IPS-15b (cell line): ENCODE results near the gene SDK1.

Source experiments
- H3K27me3 ChIP-seq: one replicate; pipeline ENCODE4 v1.6.1; 2013; ENCODE audit warnings: low read length; ENCODE audit not compliant: control insufficient read depth, insufficient read depth
- H3K36me3 ChIP-seq: one replicate; pipeline ENCODE4 v1.6.1; 2013; ENCODE audit warnings: low read length; ENCODE audit not compliant: control insufficient read depth, insufficient read depth
- H3K4me1 ChIP-seq: one replicate; pipeline ENCODE4 v1.6.1; 2013; ENCODE audit warnings: mild to moderate bottlenecking, low read length; ENCODE audit not compliant: control insufficient read depth, insufficient read depth
- H3K4me3 ChIP-seq: one replicate; pipeline ENCODE4 v1.5.1; 2013; ENCODE audit warnings: low read depth, low read length
- H3K9ac ChIP-seq: one replicate; pipeline ENCODE4 v1.6.1; 2013; ENCODE audit warnings: low read depth, mild to moderate bottlenecking, low read length
- H3K9me3 ChIP-seq: one replicate; pipeline ENCODE4 v1.6.1; 2013; ENCODE audit warnings: mild to moderate bottlenecking, low read length; ENCODE audit not compliant: control insufficient read depth, insufficient read depth

SDK1 gene

DNA sequence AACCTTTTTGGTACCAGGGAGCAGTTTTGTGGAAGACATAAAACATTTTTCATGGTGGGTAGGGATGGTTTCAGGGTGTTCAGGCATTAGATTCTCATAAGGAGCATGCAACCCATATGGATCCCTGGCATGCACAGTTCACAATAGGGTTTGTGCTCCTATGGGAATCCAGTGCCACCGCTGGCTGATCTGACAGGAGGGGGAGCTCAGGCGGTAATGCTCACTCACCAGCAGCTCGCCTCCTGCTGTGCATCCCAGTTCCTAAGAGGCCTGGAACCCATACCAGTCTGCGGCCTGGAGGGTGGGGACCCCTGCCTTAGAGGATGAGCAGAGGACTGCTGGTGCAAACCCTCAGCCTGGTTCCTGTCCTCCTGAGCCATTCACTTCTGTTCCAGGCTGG lies 561.7 kb downstream of the SDK1 start:
- H3K36me3 ChIP-seq, result no peaks in the 10 kb centered on the region
- H3K4me1 ChIP-seq, result peaks cover 13% of the 10 kb centered on the region
- no peak overlapping the region for H3K4me3 ChIP-seq
- H3K27me3 ChIP-seq, result no peaks in the 10 kb centered on the region
- H3K9me3 ChIP-seq, result no peaks in the 10 kb centered on the region
- H3K9ac ChIP-seq, result no peak overlapping the region

DNA sequence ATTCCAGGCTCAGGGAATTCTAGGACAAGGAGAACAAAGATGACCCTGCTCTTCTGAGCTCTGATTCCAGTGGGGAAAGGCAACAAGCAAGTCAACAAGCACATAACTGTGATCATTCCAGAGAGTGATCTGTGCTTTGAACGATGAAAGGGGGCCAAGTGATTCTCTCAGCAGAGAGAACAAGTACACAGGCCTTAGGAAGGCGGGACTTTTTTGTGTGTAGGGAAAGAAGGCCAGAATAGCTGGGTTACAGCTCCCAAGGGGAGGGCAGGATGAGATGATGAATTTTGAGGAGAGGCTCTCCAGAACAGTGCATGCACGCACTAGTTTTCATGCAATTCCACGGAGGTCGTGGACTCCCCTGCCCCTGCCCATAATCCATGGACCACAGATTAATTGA lies 565.2 kb downstream of the SDK1 start:
- H3K36me3 ChIP-seq, result no peaks in the 10 kb centered on the region
- no peak overlapping the region for H3K9ac ChIP-seq
- no peaks in the 10 kb centered on the region for H3K9me3 ChIP-seq
- no peak overlapping the region for H3K4me3 ChIP-seq
- peaks cover 12% of the 10 kb centered on the region for H3K4me1 ChIP-seq
- no peaks in the 10 kb centered on the region for H3K27me3 ChIP-seq

DNA sequence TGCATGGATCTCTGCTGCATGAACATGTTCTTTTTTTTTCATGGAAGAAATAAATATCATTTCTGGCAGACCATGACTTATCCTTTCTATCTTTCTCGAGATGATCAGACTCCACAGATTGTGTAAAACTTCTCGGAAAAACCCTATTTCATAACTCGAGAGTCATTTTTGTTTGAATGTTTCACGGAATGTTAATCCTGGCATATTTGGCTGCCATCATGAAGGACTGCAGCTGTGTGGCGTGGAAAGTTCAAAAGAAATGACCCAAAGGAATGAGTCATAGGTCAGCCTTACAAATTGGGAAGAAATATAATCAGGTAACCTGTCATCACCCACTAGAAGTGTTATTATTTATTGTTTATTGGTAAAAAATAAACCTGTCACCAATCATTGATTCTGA lies 566.8 kb downstream of the SDK1 start:
- H3K4me3 ChIP-seq, result no peak overlapping the region
- H3K27me3 ChIP-seq, result no peaks in the 10 kb centered on the region
- no peaks in the 10 kb centered on the region for H3K36me3 ChIP-seq
- peaks cover 2% of the 10 kb centered on the region for H3K4me1 ChIP-seq
- no peak overlapping the region for H3K9ac ChIP-seq
- H3K9me3 ChIP-seq, result peaks cover 5% of the 10 kb centered on the region

DNA sequence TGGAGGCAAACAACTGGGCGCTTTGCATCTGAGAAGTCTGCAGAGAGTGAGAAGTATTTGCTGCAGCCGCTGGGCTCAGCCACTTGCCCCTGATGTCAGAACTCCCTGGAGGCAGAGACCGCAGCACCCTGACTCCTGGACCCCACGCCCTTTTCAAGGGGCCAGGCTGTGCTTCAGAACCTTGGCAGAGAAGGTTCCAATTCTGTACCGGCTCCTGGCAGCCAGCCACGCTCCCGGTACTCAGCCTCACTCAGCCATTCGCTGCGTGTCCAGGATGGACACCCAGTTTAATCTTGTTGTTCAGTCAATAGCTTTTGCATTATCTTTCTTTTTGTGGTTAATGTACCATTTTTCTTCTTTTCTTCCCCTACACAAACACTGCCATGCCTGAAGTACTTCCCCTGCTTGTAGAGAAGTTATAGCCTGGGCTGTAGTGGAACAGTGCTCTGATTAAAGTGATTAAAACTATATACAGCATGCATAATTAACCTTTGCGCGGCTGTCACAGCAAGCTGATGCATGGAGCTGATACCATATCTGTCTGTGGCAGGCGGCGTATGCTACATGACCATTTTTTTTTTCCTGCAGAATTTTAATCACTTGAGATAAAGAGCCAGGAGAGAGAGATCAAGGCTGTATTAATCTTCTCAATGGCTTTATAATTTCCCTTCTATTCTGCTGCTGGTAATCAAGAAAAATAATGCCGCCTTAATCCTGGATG lies 578.5 kb downstream of the SDK1 start:
- Histone ChIP-seq H3K9me3 (no peaks in the 10 kb centered on the region), H3K27me3 (no peaks in the 10 kb centered on the region), H3K4me1 (no peaks in the 10 kb centered on the region), H3K9ac (no peak overlapping the region), H3K4me3 (no peak overlapping the region), H3K36me3 (no peaks in the 10 kb centered on the region)

DNA sequence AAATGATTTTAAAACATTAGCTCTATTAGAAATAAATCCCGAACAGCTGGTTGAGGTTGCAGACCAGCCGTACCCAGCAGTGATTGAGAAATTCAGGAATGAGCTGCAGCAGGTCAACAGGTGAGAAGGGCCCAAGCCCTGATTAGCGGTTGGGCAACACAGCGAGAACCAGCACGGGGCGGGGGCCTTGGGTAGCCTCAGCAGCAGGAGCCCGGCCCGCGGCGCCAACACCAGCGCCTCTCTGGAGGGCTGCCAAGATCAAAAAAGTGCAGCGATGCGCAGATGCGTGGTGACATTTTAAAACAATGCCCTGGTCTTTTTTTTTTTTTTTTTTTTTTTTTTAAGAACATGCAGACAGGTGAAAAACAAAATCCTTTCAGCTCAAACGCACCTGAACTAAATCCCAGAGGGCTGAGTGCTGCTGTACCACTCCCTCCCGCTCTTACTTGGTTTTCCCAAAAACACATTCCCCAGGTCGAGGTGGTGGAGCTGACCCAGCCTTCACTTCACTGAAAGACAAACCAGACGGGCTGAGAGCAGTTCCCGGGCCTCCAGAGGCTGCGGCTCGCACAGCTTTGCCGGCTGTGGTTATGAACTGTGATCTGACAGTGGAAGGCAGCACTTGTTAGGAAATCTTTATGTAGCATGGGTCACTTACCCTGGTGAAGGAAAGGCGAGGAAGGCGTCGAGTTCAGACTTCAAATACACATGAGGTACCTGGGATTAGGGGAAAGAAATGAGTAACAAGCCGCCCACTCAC lies 579.4 kb downstream of the SDK1 start:
- no peak overlapping the region for H3K4me3 ChIP-seq
- no peak overlapping the region for H3K9ac ChIP-seq
- H3K9me3 ChIP-seq, result no peaks in the 10 kb centered on the region
- H3K4me1 ChIP-seq, result no peaks in the 10 kb centered on the region
- no peaks in the 10 kb centered on the region for H3K27me3 ChIP-seq
- no peaks in the 10 kb centered on the region for H3K36me3 ChIP-seq

DNA sequence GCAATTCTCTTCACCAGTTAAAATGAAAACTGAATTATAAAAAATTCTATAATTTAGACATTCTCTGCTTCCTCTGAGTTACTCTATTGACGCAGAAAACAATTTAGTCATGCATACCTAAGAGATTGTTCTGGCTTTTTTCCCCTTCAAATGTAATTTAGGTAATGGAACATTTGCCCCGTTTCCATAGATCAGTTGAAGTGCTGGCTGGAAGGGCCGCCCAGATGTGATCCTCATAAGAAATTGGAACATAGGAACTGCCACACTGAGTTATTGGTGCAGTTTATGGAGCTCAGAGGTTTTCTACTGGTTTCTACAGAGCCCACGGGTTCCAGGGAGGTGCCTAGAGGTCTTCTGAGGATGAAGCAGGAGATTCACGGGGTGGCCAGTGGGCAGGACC lies 581.7 kb downstream of the SDK1 start:
- Histone ChIP-seq H3K4me1 (no peaks in the 10 kb centered on the region), H3K27me3 (no peaks in the 10 kb centered on the region), H3K9ac (no peak overlapping the region), H3K4me3 (no peak overlapping the region), H3K9me3 (no peaks in the 10 kb centered on the region), H3K36me3 (no peaks in the 10 kb centered on the region)

DNA sequence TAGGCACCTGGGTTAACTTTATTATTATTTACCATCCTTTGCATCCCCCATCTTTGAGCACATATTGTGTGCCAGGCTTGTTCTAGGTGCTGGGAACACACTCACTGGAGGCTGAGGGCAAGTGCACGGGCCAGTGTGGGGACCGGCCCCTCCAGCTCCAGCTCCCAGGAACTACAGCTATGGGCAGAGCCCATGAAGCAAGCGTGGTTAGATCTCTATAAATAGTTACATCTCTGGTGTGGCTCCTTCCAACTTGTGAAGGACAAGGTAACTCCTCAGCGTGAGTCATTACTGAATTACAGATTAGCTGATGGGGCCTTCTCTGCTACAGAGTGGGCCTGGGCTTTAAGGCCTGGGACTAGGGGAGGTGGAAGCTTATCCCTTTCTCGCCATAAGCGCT lies 583.5 kb downstream of the SDK1 start:
- Histone ChIP-seq H3K36me3 (no peaks in the 10 kb centered on the region), H3K4me1 (no peaks in the 10 kb centered on the region), H3K4me3 (no peak overlapping the region), H3K9me3 (no peaks in the 10 kb centered on the region), H3K9ac (no peak overlapping the region), H3K27me3 (no peaks in the 10 kb centered on the region)

DNA sequence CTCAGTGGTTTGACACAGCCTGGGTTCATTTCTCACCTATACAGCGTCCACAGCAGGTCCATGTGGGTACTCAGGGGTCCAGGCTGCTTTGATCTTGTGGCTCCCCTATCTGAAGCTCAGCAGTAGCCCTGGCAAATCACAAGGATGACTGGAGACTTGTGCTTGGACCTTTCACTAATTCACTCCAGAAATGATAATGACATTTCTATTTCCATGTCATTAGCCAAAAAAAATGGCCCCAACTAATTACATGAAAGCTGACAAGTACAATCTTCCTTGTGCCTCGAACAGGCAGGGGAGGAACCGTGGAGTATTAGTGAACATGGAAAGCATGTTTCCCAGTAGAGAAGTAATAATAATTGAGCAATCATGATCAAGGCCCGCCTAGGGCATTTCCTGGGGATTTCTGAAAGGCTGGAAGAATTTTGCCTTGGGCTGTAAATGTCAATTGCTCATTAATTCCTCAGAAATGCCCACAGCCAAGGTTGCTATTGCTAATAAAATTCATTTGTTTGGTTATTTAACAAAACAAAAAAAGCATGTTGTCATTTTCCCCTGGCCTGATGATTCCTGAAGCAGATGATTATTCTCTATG lies 586.1 kb downstream of the SDK1 start:
- no peaks in the 10 kb centered on the region for H3K9me3 ChIP-seq
- no peaks in the 10 kb centered on the region for H3K27me3 ChIP-seq
- no peak overlapping the region for H3K9ac ChIP-seq
- no peaks in the 10 kb centered on the region for H3K4me1 ChIP-seq
- no peak overlapping the region for H3K4me3 ChIP-seq
- no peaks in the 10 kb centered on the region for H3K36me3 ChIP-seq

DNA sequence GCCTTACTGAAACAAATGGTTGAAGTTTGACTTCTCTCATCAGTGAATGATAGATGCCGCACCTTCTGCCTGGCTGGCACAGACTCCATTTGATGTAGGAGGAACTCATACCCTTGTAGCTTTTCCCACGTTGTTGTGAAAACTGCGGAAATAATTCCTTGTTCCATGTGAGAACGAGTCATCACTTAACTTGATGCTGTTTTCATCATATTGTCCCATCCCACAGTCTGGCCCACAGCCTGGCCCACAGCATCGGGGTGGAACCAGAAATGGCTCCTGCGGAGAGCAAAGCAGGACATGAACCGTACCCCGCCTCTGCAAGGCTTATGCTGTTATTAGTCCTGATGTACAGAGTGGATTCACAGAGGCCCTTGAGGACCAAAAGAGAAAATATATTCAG lies 587.0 kb downstream of the SDK1 start:
- no peaks in the 10 kb centered on the region for H3K27me3 ChIP-seq
- no peaks in the 10 kb centered on the region for H3K9me3 ChIP-seq
- no peaks in the 10 kb centered on the region for H3K4me1 ChIP-seq
- no peak overlapping the region for H3K4me3 ChIP-seq
- no peak overlapping the region for H3K9ac ChIP-seq
- no peaks in the 10 kb centered on the region for H3K36me3 ChIP-seq

DNA sequence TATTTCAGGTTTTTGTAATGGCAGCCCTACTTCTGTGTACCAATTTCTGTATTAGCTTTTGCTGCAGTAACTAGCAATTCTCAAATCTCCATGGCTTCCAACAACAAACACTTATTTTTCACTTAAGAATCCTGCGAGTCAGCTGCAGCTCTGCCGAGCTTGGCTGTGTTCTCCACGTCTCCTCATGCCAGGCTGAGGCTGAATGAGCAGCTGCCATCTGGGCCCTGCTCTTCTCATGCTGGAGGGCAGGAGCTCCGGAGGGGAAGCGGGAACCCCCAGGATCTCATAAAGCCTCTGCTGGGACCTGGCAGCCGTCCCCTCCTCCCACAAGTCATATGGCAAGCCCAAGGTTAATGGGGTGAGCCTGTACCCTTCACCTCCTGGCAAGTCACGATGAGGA lies 591.1 kb downstream of the SDK1 start:
- no peak overlapping the region for H3K4me3 ChIP-seq
- no peak overlapping the region for H3K9ac ChIP-seq
- no peaks in the 10 kb centered on the region for H3K36me3 ChIP-seq
- H3K9me3 ChIP-seq, result no peaks in the 10 kb centered on the region
- no peaks in the 10 kb centered on the region for H3K4me1 ChIP-seq
- H3K27me3 ChIP-seq, result no peaks in the 10 kb centered on the region

DNA sequence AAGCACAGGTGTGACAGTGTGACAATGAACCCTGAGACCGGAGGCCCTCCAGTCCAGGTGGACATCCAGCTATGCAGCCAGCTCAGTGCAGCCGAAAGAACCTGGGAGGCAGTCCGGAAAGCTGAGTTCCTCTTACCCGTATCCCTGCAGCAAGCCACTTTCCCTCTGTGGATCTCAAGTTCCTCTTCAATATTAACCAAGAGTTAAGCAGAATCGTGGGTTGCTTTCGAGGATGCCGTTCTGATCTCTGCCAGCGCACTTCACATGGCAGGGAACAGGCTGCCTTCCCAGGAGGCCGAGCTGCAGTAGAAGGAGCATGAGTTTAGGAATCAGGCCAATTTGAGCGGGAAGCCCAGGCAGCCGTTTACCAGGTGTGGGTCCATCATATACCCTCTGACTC lies 591.6 kb downstream of the SDK1 start:
- Histone ChIP-seq H3K9ac (no peak overlapping the region), H3K27me3 (no peaks in the 10 kb centered on the region), H3K4me3 (no peak overlapping the region), H3K36me3 (no peaks in the 10 kb centered on the region), H3K9me3 (no peaks in the 10 kb centered on the region), H3K4me1 (no peaks in the 10 kb centered on the region)
